ENCODE results near the gene C10orf90. TPM values are rescaled to one million over a fixed set of nuclear protein-coding genes. Genes with fewer than 3 reads are reported as not detected.

The C10orf90 gene
- total and polyA plus RNA-seq, 11 donors = not detected

- 48 to 63% (median 53%) methylated on average over 7 of the region's 7 CpGs for WGBS, 4 donors
- Histone ChIP-seq H3K4me1 (no peaks in the 10 kb centered on the region), H3K36me3 (no peaks in the 10 kb centered on the region), H3K27me3 (no peaks in the 10 kb centered on the region), H3K9me3 (peaks cover 0 to 13% (median 0%) of the 10 kb centered on the region in 12 donors), H3K4me3 (no peak overlapping the region), H3K27ac (no peak overlapping the region)
- DNase-seq = no peak
- intact Hi-C loops (cut with DNase I) = no loop called here
- TF ChIP-seq POLR2A (IDR thresholded peaks at IDR 0.05) (no peak), CTCF (IDR thresholded peaks at IDR 0.05) (no peak)
- ATAC-seq = no peak
Observed at GRCh38 chr10:126491476-126491875, 179.0 kb downstream of the C10orf90 start.

DNA sequence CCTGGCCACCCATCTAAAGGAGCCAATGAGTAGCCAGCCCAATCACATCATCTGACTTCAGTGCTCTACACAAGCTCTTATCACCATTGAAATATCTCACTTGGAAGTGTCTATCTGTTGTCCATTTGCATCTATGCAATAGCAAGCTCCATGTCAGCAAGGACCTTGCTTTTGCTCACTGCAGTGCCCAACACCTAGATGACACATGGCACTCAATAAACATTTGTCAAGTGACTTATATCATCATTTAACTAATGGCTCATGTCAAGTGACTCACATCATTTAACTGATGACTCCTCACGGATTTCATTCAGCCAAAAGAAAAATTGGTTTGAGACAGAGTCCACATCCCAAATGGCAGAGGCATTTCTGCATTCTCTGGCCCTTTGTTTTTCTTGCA, 189.3 kb downstream of the C10orf90 start:
- 69 to 86% (median 81%) methylated on average over 1 of the region's 1 CpG for WGBS, 4 donors
- ATAC-seq = no peak
- peaks cover 0 to 3% (median 0%) of the 10 kb centered on the region in 12 donors for H3K9me3 ChIP-seq
- H3K4me1 ChIP-seq = peaks cover 0 to 5% (median 0%) of the 10 kb centered on the region in 12 donors
- TF ChIP-seq POLR2A (IDR thresholded peaks at IDR 0.05) = no peak
- no peak for TF ChIP-seq CTCF (IDR thresholded peaks at IDR 0.05)
- H3K36me3 ChIP-seq = no peaks in the 10 kb centered on the region
- intact Hi-C loops (cut with DNase I) = no loop called here
- H3K27ac ChIP-seq = no peak overlapping the region
- no peak for DNase-seq
- peaks cover 0 to 4% (median 0%) of the 10 kb centered on the region in 9 donors for H3K27me3 ChIP-seq
- no peak overlapping the region for H3K4me3 ChIP-seq

GRCh38 chr10:126480648-126481047, 189.8 kb downstream of the C10orf90 start:
- intact Hi-C loops (cut with DNase I) = no loop called here
- WGBS, 4 donors = 69 to 99% (median 94%) methylated on average over 3 of the region's 3 CpGs

DNA sequence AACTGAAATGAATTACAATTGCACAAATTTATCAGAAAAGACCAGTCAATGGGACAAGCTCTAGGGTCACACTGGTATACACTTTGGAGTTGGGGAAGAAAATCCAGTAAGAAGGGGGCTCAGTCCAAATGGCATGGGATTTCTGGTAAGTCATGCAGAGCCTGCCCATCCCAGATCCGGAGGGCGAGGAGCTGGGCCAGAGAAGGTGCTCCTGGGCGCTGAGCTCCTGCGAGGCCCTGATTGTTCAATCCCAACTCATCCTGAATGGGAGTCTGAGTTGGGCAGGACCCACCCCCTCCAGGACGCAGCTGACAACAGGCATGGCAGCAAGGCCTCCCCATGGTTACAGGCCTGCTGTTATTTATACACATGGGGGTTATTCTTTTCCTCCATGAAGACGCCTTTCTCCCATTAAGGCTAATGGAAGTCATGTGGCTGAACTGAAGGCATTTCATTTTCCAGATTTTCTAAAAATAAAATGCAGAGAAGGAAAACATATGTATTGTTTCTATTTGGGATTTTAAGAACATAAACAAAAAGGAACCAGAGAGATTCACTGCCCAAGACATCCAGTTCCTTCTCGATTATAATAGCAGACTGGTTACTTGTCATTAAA, 191.1 kb downstream of the C10orf90 start:
- Histone ChIP-seq H3K27ac (no peak overlapping the region), H3K27me3 (peaks cover 0 to 4% (median 0%) of the 10 kb centered on the region in 9 donors), H3K4me1 (peaks cover 0 to 11% (median 0%) of the 10 kb centered on the region in 12 donors), H3K4me3 (no peak overlapping the region), H3K9me3 (no peaks in the 10 kb centered on the region), H3K36me3 (no peaks in the 10 kb centered on the region)
- ATAC-seq (no peak), DNase-seq (no peak)
- TF ChIP-seq CTCF (IDR thresholded peaks at IDR 0.05) (no peak), POLR2A (IDR thresholded peaks at IDR 0.05) (no peak)
- 89 to 96% (median 93%) methylated on average over 7 of the region's 7 CpGs for WGBS, 4 donors
- intact Hi-C loops (cut with DNase I) = no loop called here

More at GRCh38 chr10:126480648-126481047, 189.8 kb downstream of the C10orf90 start:
- ATAC-seq (no peak), DNase-seq (no peak)
- H3K4me1 ChIP-seq = peaks cover 0 to 10% (median 0%) of the 10 kb centered on the region in 12 donors
- H3K27ac ChIP-seq = no peak overlapping the region
- no peak overlapping the region for H3K4me3 ChIP-seq
- H3K27me3 ChIP-seq = peaks cover 0 to 4% (median 0%) of the 10 kb centered on the region in 9 donors
- TF ChIP-seq POLR2A (IDR thresholded peaks at IDR 0.05) (no peak), CTCF (IDR thresholded peaks at IDR 0.05) (no peak)
- no peaks in the 10 kb centered on the region for H3K36me3 ChIP-seq
- H3K9me3 ChIP-seq = peaks cover 0 to 3% (median 0%) of the 10 kb centered on the region in 12 donors
